Measurements from ENCODE around the gene CMPK1. TPM values are rescaled to one million over a fixed set of nuclear protein-coding genes. Genes with fewer than 3 reads are reported as not detected.

Gene CMPK1
- total and polyA plus RNA-seq, 2 experiments from 2014 or later = 141 to 146 TPM

- TF ChIP-seq EZH2phosphoT487 (IDR thresholded peaks at IDR 0.05; ENCODE audit: insufficient read depth, low read depth) = no peak
- TF ChIP-seq EZH2 (IDR thresholded peaks at IDR 0.05; ENCODE audit: insufficient read depth, poor library complexity, severe bottlenecking) = no peak
- Histone ChIP-seq H3K27me3 (replicated peaks; ENCODE audit: insufficient read depth) (no peaks in the 10 kb centered on the region), H4K20me1 (ENCODE audit: insufficient read depth) (no peaks in the 10 kb centered on the region), H3K9me2 (ENCODE audit: insufficient read depth) (no peaks in the 10 kb centered on the region), H3K4me1 (ENCODE audit: insufficient read depth) (no peaks in the 10 kb centered on the region), H2AFZ (no peak overlapping the region), H3F3A (ENCODE audit: insufficient read depth) (peaks cover 26% of the 10 kb centered on the region), H3K4me2 (ENCODE audit: unreplicated experiment) (no peak overlapping the region), H3K27ac (no peak overlapping the region), H3K9ac (no peak overlapping the region), H3K79me2 (ENCODE audit: insufficient read depth) (no peaks in the 10 kb centered on the region), H3K36me3 (ENCODE audit: low read depth) (peaks cover 14% of the 10 kb centered on the region; the same call in 1 of the 2 replicates), H3K4me3 (no peak overlapping the region), H3K9me3 (ENCODE audit: low read depth) (no peaks in the 10 kb centered on the region)
- in situ Hi-C loops (cut with MboI) = no loop called here
- WGBS, 2 experiments (ENCODE audit: low coverage in 1 of 2, low lambda C conversion rate in 2 of 2, missing lambda C conversion rate in 2 of 2) = 85 to 90% methylated on average over 6 of the region's 6 CpGs
- no peak for DNase-seq
Observed at GRCh38 chr1:47385020-47385419, 51.4 kb downstream of the CMPK1 start.

GRCh38 chr1:47386268-47386667 is 52.7 kb downstream of the CMPK1 start:
- in situ Hi-C loops (cut with MboI) = no loop called here
- H4K20me1 ChIP-seq (ENCODE audit: insufficient read depth) = no peaks in the 10 kb centered on the region

GRCh38 chr1:47388030-47388890 is 54.7 kb downstream of the CMPK1 start:
- TF ChIP-seq EZH2phosphoT487 (IDR thresholded peaks at IDR 0.05; ENCODE audit: insufficient read depth, low read depth) (no peak), EZH2 (IDR thresholded peaks at IDR 0.05; ENCODE audit: insufficient read depth, poor library complexity, severe bottlenecking) (no peak)
- Histone ChIP-seq H3F3A (ENCODE audit: insufficient read depth) (peaks cover 26% of the 10 kb centered on the region), H3K9ac (no peak overlapping the region), H3K4me3 (no peak overlapping the region), H3K36me3 (ENCODE audit: low read depth) (no peaks in the 10 kb centered on the region), H3K27ac (no peak overlapping the region), H3K9me2 (ENCODE audit: insufficient read depth) (no peaks in the 10 kb centered on the region), H3K9me3 (ENCODE audit: low read depth) (no peaks in the 10 kb centered on the region), H4K20me1 (ENCODE audit: insufficient read depth) (no peaks in the 10 kb centered on the region), H3K4me2 (ENCODE audit: unreplicated experiment) (no peak overlapping the region), H3K4me1 (ENCODE audit: insufficient read depth) (no peaks in the 10 kb centered on the region), H3K79me2 (ENCODE audit: insufficient read depth) (no peaks in the 10 kb centered on the region), H2AFZ (no peak overlapping the region), H3K27me3 (replicated peaks; ENCODE audit: insufficient read depth) (no peaks in the 10 kb centered on the region)
- in situ Hi-C loops (cut with MboI) = no loop called here
- peak; percentile 42 for DNase-seq
- 6 to 8% methylated on average over 10 of the region's 10 CpGs for WGBS, 2 experiments (ENCODE audit: low coverage in 1 of 2, low lambda C conversion rate in 2 of 2, missing lambda C conversion rate in 2 of 2)

More at GRCh38 chr1:47386268-47386667, 52.7 kb downstream of the CMPK1 start:
- H3K27ac ChIP-seq = no peak overlapping the region
- no peaks in the 10 kb centered on the region for H3K9me2 ChIP-seq (ENCODE audit: insufficient read depth)
- WGBS, 2 experiments (ENCODE audit: low coverage in 1 of 2, low lambda C conversion rate in 2 of 2, missing lambda C conversion rate in 2 of 2) = 97% methylated on average over 5 of the region's 5 CpGs
- no peaks in the 10 kb centered on the region for H3K9me3 ChIP-seq (ENCODE audit: low read depth)
- H2AFZ ChIP-seq = no peak overlapping the region
- no peaks in the 10 kb centered on the region for H3K79me2 ChIP-seq (ENCODE audit: insufficient read depth)
- H3K4me2 ChIP-seq (ENCODE audit: unreplicated experiment) = no peak overlapping the region
- peaks cover 26% of the 10 kb centered on the region for H3F3A ChIP-seq (ENCODE audit: insufficient read depth)
- H3K9ac ChIP-seq = no peak overlapping the region
- H3K27me3 ChIP-seq (replicated peaks; ENCODE audit: insufficient read depth) = no peaks in the 10 kb centered on the region
- no peak for DNase-seq
- H3K36me3 ChIP-seq (ENCODE audit: low read depth) = peaks cover 7% of the 10 kb centered on the region; the same call in 1 of the 2 replicates
- H3K4me3 ChIP-seq = no peak overlapping the region
- H3K4me1 ChIP-seq (ENCODE audit: insufficient read depth) = no peaks in the 10 kb centered on the region
- TF ChIP-seq EZH2 (IDR thresholded peaks at IDR 0.05; ENCODE audit: insufficient read depth, poor library complexity, severe bottlenecking) = no peak
- TF ChIP-seq EZH2phosphoT487 (IDR thresholded peaks at IDR 0.05; ENCODE audit: insufficient read depth, low read depth) = no peak

- H3F3A ChIP-seq (ENCODE audit: insufficient read depth) = peaks cover 26% of the 10 kb centered on the region
- 5 to 13% methylated on average over 3 of the region's 3 CpGs for WGBS, 2 experiments (ENCODE audit: low coverage in 1 of 2, low lambda C conversion rate in 2 of 2, missing lambda C conversion rate in 2 of 2)
- H3K9ac ChIP-seq = no peak overlapping the region
- H3K9me2 ChIP-seq (ENCODE audit: insufficient read depth) = no peaks in the 10 kb centered on the region
- no peak overlapping the region for H3K27ac ChIP-seq
- no peaks in the 10 kb centered on the region for H3K79me2 ChIP-seq (ENCODE audit: insufficient read depth)
- DNase-seq = peak; percentile 81
- no peaks in the 10 kb centered on the region for H3K36me3 ChIP-seq (ENCODE audit: low read depth)
- in situ Hi-C loops (cut with MboI) = no loop called here
- H3K27me3 ChIP-seq (replicated peaks; ENCODE audit: insufficient read depth) = no peaks in the 10 kb centered on the region
- H3K4me2 ChIP-seq (ENCODE audit: unreplicated experiment) = no peak overlapping the region
- no peaks in the 10 kb centered on the region for H4K20me1 ChIP-seq (ENCODE audit: insufficient read depth)
- H3K4me1 ChIP-seq (ENCODE audit: insufficient read depth) = no peaks in the 10 kb centered on the region
- no peak overlapping the region for H3K4me3 ChIP-seq
- no peak for TF ChIP-seq EZH2 (IDR thresholded peaks at IDR 0.05; ENCODE audit: insufficient read depth, poor library complexity, severe bottlenecking)
- TF ChIP-seq EZH2phosphoT487 (IDR thresholded peaks at IDR 0.05; ENCODE audit: insufficient read depth, low read depth) = no peak
- no peak overlapping the region for H2AFZ ChIP-seq
- no peaks in the 10 kb centered on the region for H3K9me3 ChIP-seq (ENCODE audit: low read depth)
Observed at GRCh38 chr1:47388891-47389238, 55.3 kb downstream of the CMPK1 start.
